HEK293 (cell line): ENCODE results near the gene TPSD1.

Source experiments
- CTCF ChIA-PET: fragments of 350-600 bp; formaldehyde crosslinking; extraction: SDS; loops from one replicate; lab custom pipeline; 2021; ENCODE audit warnings: antibody characterized with exemption; lab: Yijun Ruan, JAX
- POLR2A ChIA-PET: fragments of 300-600 bp; formaldehyde crosslinking; extraction: SDS; loops from one replicate; lab custom pipeline; 2020; ENCODE audit warnings: antibody characterized with exemption, inconsistent platforms; lab: Yijun Ruan, JAX
- H3K27ac ChIP-seq: fragments of 200-500 bp; sonication (Bioruptor generic); 2 replicates; pipeline ENCODE4 v1.5.1; 2014; ENCODE audit warnings: low read depth, low read length, control low read depth, inconsistent platforms; ENCODE audit errors: extremely low read depth
- H3K36me3 ChIP-seq, 2 experiments: fragments of 200-500 bp in 1 of 2; sonication (Bioruptor generic) in 1 of 2; 1 replicate in 1 of 2; 2 replicates in 1 of 2; pipeline ENCODE4 v1.5.1; 2014 to 2017; ENCODE audit warnings: inconsistent platforms in 2 of 2, low read length in 2 of 2; ENCODE audit not compliant: control insufficient read depth in 2 of 2, insufficient read depth in 1 of 2
- H3K4me1 ChIP-seq: fragments of 200-500 bp; sonication (Bioruptor generic); 2 replicates; pipeline ENCODE4 v1.5.1; 2014; ENCODE audit warnings: mild to moderate bottlenecking, low read length, inconsistent platforms; ENCODE audit not compliant: control insufficient read depth, insufficient read depth
- H3K4me3 ChIP-seq: 2 replicates; pipeline ENCODE4 v1.5.1; 2011; ENCODE audit warnings: low read depth, mild to moderate bottlenecking, control low read depth, low read length, moderate library complexity
- H3K9me3 ChIP-seq: fragments of 200-500 bp; sonication (Bioruptor generic); 2 replicates; pipeline ENCODE4 v1.5.1; 2014; ENCODE audit warnings: low read depth, low read length, inconsistent platforms; ENCODE audit not compliant: control insufficient read depth, insufficient read depth
- BCL11B ChIP-seq: fragments of 450-650 bp; formaldehyde crosslinking; IDR thresholded peaks from 2 replicates; pipeline ENCODE4 v1.5.1; 2016; ENCODE audit warnings: low read depth, missing biosample characterization, missing genetic modification characterization
- GLI4 ChIP-seq: fragments of 450-650 bp; formaldehyde crosslinking; IDR thresholded peaks from 2 replicates; pipeline ENCODE4 v1.5.1; 2016; ENCODE audit warnings: missing biosample characterization, missing genetic modification characterization
- HIC1 ChIP-seq: fragments of 450-650 bp; formaldehyde crosslinking; IDR thresholded peaks from 2 replicates; pipeline ENCODE4 v1.5.1; 2016; ENCODE audit warnings: missing biosample characterization, missing genetic modification characterization
- KLF7 ChIP-seq: fragments of 450-650 bp; formaldehyde crosslinking; IDR thresholded peaks from 2 replicates; pipeline ENCODE4 v1.5.1; 2016; ENCODE audit warnings: missing biosample characterization, missing genetic modification characterization, borderline replicate concordance
- PRDM4 ChIP-seq: fragments of 450-650 bp; formaldehyde crosslinking; IDR thresholded peaks from 2 replicates; pipeline ENCODE4 v1.5.1; 2017; ENCODE audit warnings: missing biosample characterization, missing genetic modification characterization
- ZBTB44 ChIP-seq: fragments of 450-650 bp; IDR thresholded peaks from 2 replicates; pipeline ENCODE4 v1.5.1; 2018; ENCODE audit warnings: missing biosample characterization, mild to moderate bottlenecking, missing genetic modification characterization
- ZFP41 ChIP-seq: fragments of 450-650 bp; formaldehyde crosslinking; IDR thresholded peaks from 2 replicates; pipeline ENCODE4 v1.5.1; 2016; ENCODE audit warnings: missing biosample characterization, missing genetic modification characterization, borderline replicate concordance
- ZNF132 ChIP-seq: fragments of 450-650 bp; formaldehyde crosslinking; IDR thresholded peaks from 2 replicates; pipeline ENCODE4 v1.5.1; 2017; ENCODE audit warnings: missing biosample characterization, missing genetic modification characterization, borderline replicate concordance
- ZNF175 ChIP-seq: fragments of 450-650 bp; formaldehyde crosslinking; IDR thresholded peaks from 2 replicates; pipeline ENCODE4 v1.5.1; 2016; ENCODE audit warnings: missing biosample characterization, missing genetic modification characterization
- ZNF19 ChIP-seq: fragments of 450-650 bp; formaldehyde crosslinking; IDR thresholded peaks from 2 replicates; pipeline ENCODE4; 2016; ENCODE audit warnings: missing biosample characterization, missing genetic modification characterization, low read depth
- ZNF324 ChIP-seq: fragments of 450-650 bp; formaldehyde crosslinking; IDR thresholded peaks from 2 replicates; pipeline ENCODE4 v1.5.1; 2016; ENCODE audit warnings: missing biosample characterization, missing genetic modification characterization
- ZNF571 ChIP-seq: fragments of 450-650 bp; formaldehyde crosslinking; IDR thresholded peaks from 2 replicates; pipeline ENCODE4 v1.5.0; 2017; ENCODE audit warnings: missing biosample characterization, missing genetic modification characterization
- ZNF600 ChIP-seq: fragments of 450-650 bp; formaldehyde crosslinking; IDR thresholded peaks from 2 replicates; pipeline ENCODE4 v1.5.1; 2016; ENCODE audit warnings: missing biosample characterization, missing genetic modification characterization
- ZNF830 ChIP-seq: fragments of 450-650 bp; IDR thresholded peaks from 2 replicates; pipeline ENCODE4 v1.5.0; 2018; ENCODE audit warnings: missing biosample characterization, missing genetic modification characterization, low read depth, mild to moderate bottlenecking, moderate library complexity
- ZNF837 ChIP-seq: fragments of 450-650 bp; formaldehyde crosslinking; IDR thresholded peaks from 2 replicates; pipeline ENCODE4 v1.5.1; 2016; ENCODE audit warnings: missing biosample characterization, missing genetic modification characterization
- ZNF843 ChIP-seq: fragments of 450-650 bp; formaldehyde crosslinking; IDR thresholded peaks from 2 replicates; pipeline ENCODE4 v1.5.1; 2016; ENCODE audit warnings: missing biosample characterization, missing genetic modification characterization
- ZSCAN30 ChIP-seq: fragments of 450-650 bp; IDR thresholded peaks from 2 replicates; pipeline ENCODE4 v1.5.1; 2018; ENCODE audit warnings: missing biosample characterization, mild to moderate bottlenecking, missing genetic modification characterization, moderate library complexity
- TF ChIP-seq, protein P1 (sequence below): fragments of 450-650 bp; formaldehyde crosslinking; IDR thresholded peaks from 2 replicates; pipeline ENCODE4 v1.5.1; 2017; ENCODE audit warnings: missing biosample characterization, missing genetic modification characterization
- TF ChIP-seq, protein P2 (sequence below): fragments of 450-650 bp; IDR thresholded peaks from 2 replicates; pipeline ENCODE4 v1.5.1; 2018; ENCODE audit warnings: missing biosample characterization, missing genetic modification characterization

The TPSD1 gene

DNA sequence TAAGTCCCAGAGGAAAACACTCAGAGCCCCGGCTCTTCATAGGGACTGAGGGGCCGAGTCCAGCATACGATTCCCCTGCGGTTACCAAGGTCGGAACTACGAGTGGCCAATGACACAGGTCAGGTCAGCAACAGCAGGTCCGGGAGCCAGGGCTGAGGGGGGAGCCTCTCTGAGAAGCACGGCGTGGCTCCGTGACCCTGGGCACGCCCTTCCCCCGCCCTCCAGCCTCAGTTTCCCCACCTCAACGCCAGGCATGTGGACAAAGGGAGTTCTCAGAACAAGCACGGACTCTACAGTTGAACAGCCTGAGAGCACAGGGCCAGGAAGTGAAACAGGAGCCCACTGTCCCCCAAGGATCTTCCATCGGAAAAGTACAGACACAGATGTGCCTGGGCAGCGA is 25.6 kb downstream of the TPSD1 start:
- Histone ChIP-seq H3K4me3 (no peak overlapping the region), H3K4me1 (no peaks in the 10 kb centered on the region), H3K27ac (no peak overlapping the region), H3K9me3 (no peaks in the 10 kb centered on the region), H3K36me3 (no peaks in the 10 kb centered on the region)
- CTCF ChIA-PET = no interaction called here
- TF ChIP-seq ZNF830 (tag by site-specific recombination) (no peak), ZNF600 (no peak), ZNF843 (tag by site-specific recombination) (no peak), ZNF175 (tag by site-specific recombination) (no peak), ZFP41 (no peak), BCL11B (tag by site-specific recombination) (no peak), ZNF19 (no peak), ZNF132 (tag by site-specific recombination) (no peak), ZBTB44 (no peak), ZNF571 (tag by site-specific recombination) (no peak), PRDM4 (tag by site-specific recombination) (no peak), HIC1 (tag by site-specific recombination) (no peak), ZNF837 (tag by site-specific recombination) (no peak), ZNF324 (no peak), KLF7 (tag by site-specific recombination) (no peak), ZSCAN30 (tag by site-specific recombination) (no peak), GLI4 (tag by site-specific recombination) (no peak)
- TF ChIP-seq, protein P1, sequence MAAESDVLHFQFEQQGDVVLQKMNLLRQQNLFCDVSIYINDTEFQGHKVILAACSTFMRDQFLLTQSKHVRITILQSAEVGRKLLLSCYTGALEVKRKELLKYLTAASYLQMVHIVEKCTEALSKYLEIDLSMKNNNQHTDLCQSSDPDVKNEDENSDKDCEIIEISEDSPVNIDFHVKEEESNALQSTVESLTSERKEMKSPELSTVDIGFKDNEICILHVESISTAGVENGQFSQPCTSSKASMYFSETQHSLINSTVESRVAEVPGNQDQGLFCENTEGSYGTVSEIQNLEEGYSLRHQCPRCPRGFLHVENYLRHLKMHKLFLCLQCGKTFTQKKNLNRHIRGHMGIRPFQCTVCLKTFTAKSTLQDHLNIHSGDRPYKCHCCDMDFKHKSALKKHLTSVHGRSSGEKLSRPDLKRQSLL (tag by site-specific recombination) = no peak
- TF ChIP-seq, protein P2, sequence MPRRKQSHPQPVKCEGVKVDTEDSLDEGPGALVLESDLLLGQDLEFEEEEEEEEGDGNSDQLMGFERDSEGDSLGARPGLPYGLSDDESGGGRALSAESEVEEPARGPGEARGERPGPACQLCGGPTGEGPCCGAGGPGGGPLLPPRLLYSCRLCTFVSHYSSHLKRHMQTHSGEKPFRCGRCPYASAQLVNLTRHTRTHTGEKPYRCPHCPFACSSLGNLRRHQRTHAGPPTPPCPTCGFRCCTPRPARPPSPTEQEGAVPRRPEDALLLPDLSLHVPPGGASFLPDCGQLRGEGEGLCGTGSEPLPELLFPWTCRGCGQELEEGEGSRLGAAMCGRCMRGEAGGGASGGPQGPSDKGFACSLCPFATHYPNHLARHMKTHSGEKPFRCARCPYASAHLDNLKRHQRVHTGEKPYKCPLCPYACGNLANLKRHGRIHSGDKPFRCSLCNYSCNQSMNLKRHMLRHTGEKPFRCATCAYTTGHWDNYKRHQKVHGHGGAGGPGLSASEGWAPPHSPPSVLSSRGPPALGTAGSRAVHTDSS = no peak
- POLR2A ChIA-PET = interaction anchor here (0.6 kb wide), 1 partner anchor 1548 kb away, joined by 4 read pairs; no protein-coding TSS in a partner anchor
